Activated naive CD8-positive, alpha-beta T cell (primary cell): Measurements from ENCODE around the gene SHH.
"Not testable (repeated sequence)": the region's sequence is repeated elsewhere in the genome, so short reads cannot be mapped to it uniquely, and the experiment has no call there.

ENCODE experiments used
- H3K27ac Mint-ChIP-seq: one replicate; pipeline ENCODE4 v1.8.0; 2021; ENCODE audit warnings: mixed read lengths
- H3K27me3 Mint-ChIP-seq: one replicate; pipeline ENCODE4 v1.8.0; 2021; ENCODE audit warnings: mixed read lengths
- H3K36me3 Mint-ChIP-seq: one replicate; pipeline ENCODE4 v1.8.0; 2021; ENCODE audit warnings: mixed read lengths
- H3K4me1 Mint-ChIP-seq: one replicate; pipeline ENCODE4 v1.8.0; 2021; ENCODE audit warnings: low read depth, mixed read lengths
- H3K4me3 Mint-ChIP-seq: one replicate; pipeline ENCODE4 v1.8.0; 2021; ENCODE audit warnings: mild to moderate bottlenecking, mixed read lengths
- H3K9me3 Mint-ChIP-seq: one replicate; pipeline ENCODE4 v1.8.0; 2021; ENCODE audit warnings: low read depth, mixed read lengths

Gene SHH

GRCh38 chr7:155846936-155847335 is 34.7 kb upstream of the SHH start:
- Mint-ChIP-seq H3K27me3 (peaks cover 4% of the 10 kb centered on the region), H3K9me3 (no peaks in the 10 kb centered on the region), H3K4me1 (no peaks in the 10 kb centered on the region), H3K4me3 (no peak overlapping the region), H3K36me3 (no peaks in the 10 kb centered on the region), H3K27ac (no peak overlapping the region)

DNA sequence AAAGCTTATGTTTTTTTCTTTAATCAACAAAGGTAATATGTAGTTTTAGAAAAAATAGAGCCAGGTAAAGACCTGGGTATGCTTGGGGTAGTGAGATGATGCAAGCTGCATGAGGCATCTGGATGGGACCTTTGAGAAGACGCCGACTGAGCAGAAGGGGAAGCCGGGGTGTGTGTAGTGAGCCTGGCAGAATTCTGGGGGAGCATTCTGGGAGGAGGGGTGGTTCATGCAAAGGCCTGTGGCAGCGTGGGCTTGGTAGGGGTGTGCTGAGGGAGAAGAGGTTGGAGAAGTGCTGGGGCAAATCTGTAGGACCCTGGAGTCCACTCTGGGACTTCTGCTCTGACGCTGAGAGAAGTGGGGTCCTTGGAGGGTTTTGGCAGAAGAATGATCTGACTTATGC is 33.9 kb upstream of the SHH start:
- no peak overlapping the region for H3K4me3 Mint-ChIP-seq
- H3K27me3 Mint-ChIP-seq = peaks cover 2% of the 10 kb centered on the region
- no peaks in the 10 kb centered on the region for H3K36me3 Mint-ChIP-seq
- H3K27ac Mint-ChIP-seq = no peak overlapping the region
- H3K4me1 Mint-ChIP-seq = no peaks in the 10 kb centered on the region
- H3K9me3 Mint-ChIP-seq = no peaks in the 10 kb centered on the region

- Mint-ChIP-seq H3K9me3 (no peaks in the 10 kb centered on the region), H3K27ac (no peak overlapping the region), H3K27me3 (peaks cover 2% of the 10 kb centered on the region), H3K4me1 (no peaks in the 10 kb centered on the region), H3K4me3 (no peak overlapping the region), H3K36me3 (no peaks in the 10 kb centered on the region)
Observed at GRCh38 chr7:155845226-155845625, 33.0 kb upstream of the SHH start.

GRCh38 chr7:155844526-155844925 is 32.3 kb upstream of the SHH start:
- Mint-ChIP-seq H3K4me1 (no peaks in the 10 kb centered on the region), H3K27ac (no peak overlapping the region), H3K36me3 (no peaks in the 10 kb centered on the region), H3K4me3 (no peak overlapping the region), H3K27me3 (peaks cover 2% of the 10 kb centered on the region), H3K9me3 (no peaks in the 10 kb centered on the region)

GRCh38 chr7:155844019-155844453 is 31.8 kb upstream of the SHH start:
- Mint-ChIP-seq H3K36me3 (no peaks in the 10 kb centered on the region), H3K4me3 (no peak overlapping the region), H3K27me3 (peaks cover 2% of the 10 kb centered on the region), H3K9me3 (no peaks in the 10 kb centered on the region), H3K4me1 (no peaks in the 10 kb centered on the region), H3K27ac (no peak overlapping the region)

DNA sequence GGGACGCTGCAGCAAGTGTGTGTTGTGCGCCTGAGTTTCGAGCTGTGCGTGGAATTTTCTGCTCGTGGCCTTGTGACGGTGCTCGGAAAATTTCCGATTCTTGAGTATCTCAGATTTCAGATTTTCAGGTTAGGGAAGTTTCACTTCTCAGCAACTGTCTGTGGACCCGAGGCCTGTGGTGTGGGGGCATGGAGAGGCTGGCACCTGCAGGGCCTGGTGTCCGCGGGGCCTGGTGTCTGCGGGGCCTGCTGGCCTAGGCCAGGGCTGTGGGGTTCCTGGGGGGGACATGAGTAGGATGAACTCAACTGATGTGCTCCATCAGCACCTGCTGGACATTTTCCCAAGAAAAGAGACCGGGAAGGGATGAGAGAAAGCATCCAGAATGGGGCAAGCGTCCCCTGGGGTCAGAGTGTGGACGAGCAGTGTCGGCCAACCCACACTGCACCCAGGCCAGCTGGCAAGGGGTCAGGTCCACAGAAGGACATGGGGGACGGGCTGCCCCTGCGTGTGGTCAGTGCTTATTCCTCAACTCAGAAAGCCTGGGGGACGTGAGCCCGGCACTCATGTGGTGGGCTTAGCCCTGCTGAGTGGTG is 31.3 kb upstream of the SHH start:
- Mint-ChIP-seq H3K36me3 (no peaks in the 10 kb centered on the region), H3K4me3 (no peak overlapping the region), H3K9me3 (no peaks in the 10 kb centered on the region), H3K4me1 (no peaks in the 10 kb centered on the region), H3K27ac (no peak overlapping the region), H3K27me3 (no peaks in the 10 kb centered on the region)

GRCh38 chr7:155842496-155843265 is 30.4 kb upstream of the SHH start:
- Mint-ChIP-seq H3K4me3 (no peak overlapping the region), H3K36me3 (no peaks in the 10 kb centered on the region), H3K27ac (no peak overlapping the region), H3K9me3 (no peaks in the 10 kb centered on the region), H3K4me1 (no peaks in the 10 kb centered on the region), H3K27me3 (no peaks in the 10 kb centered on the region)

GRCh38 chr7:155840909-155841308 is 28.6 kb upstream of the SHH start:
- no peaks in the 10 kb centered on the region for H3K9me3 Mint-ChIP-seq
- no peaks in the 10 kb centered on the region for H3K4me1 Mint-ChIP-seq
- no peak overlapping the region for H3K27ac Mint-ChIP-seq
- no peaks in the 10 kb centered on the region for H3K27me3 Mint-ChIP-seq
- H3K36me3 Mint-ChIP-seq = no peaks in the 10 kb centered on the region
- no peak overlapping the region for H3K4me3 Mint-ChIP-seq

DNA sequence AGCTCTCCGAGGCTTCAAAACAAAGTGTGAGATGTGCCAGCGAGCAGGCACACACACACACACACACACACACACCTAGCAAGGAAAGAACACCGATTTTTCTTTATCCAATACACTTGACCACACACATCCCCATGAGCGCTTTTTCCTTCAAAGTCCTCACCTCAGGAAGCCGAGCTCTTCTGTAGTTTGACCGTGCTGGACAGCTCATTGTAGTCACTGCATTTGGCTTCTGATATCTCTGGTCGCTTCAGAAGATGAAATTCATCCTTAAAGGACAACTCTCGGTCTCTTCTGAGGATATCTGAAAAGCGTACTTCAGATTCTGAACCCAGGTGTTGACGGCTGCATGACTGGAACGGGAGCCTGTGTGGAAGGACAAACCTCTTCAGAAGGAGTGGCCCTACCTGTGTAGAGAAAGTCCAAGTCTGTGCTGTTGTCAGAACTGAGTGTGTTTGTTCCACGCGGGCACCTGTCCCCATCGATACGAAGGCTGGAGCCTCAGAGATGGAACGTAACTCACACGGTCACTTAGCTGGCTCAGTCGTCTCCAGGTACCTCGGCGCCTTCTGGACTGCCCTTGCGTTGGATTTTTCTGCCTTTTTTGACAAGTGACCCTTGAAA is 28.1 kb upstream of the SHH start:
- H3K27ac Mint-ChIP-seq = no peak overlapping the region
- no peaks in the 10 kb centered on the region for H3K27me3 Mint-ChIP-seq
- H3K36me3 Mint-ChIP-seq = no peaks in the 10 kb centered on the region
- no peaks in the 10 kb centered on the region for H3K9me3 Mint-ChIP-seq
- no peaks in the 10 kb centered on the region for H3K4me1 Mint-ChIP-seq
- no peak overlapping the region for H3K4me3 Mint-ChIP-seq

DNA sequence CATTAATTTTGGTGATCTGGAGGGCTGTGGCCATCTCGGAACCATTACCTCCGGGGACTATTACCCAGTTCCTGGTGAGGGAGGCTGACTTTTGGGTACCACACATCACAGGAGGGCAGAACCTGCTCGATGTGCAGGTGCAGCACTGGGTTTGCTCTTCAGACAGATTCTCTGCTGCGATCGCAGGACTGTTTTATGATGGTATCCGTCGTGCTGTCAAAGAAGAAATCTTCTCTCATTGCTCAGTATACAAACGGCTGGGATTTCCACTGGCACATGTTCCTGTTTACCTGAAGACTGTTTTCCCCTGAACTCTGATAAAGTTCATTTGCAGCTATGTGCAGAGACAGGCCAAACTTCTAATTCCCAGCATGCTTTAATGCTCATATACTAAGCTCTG is 27.2 kb upstream of the SHH start:
- no peak overlapping the region for H3K27ac Mint-ChIP-seq
- H3K4me1 Mint-ChIP-seq = no peaks in the 10 kb centered on the region
- H3K27me3 Mint-ChIP-seq = no peaks in the 10 kb centered on the region
- no peak overlapping the region for H3K4me3 Mint-ChIP-seq
- H3K9me3 Mint-ChIP-seq = no peaks in the 10 kb centered on the region
- no peaks in the 10 kb centered on the region for H3K36me3 Mint-ChIP-seq

GRCh38 chr7:155838312-155838711 is 26.0 kb upstream of the SHH start:
- not testable (repeated sequence) for H3K9me3 Mint-ChIP-seq, H3K27ac Mint-ChIP-seq, H3K4me1 Mint-ChIP-seq, H3K36me3 Mint-ChIP-seq, H3K4me3 Mint-ChIP-seq, H3K27me3 Mint-ChIP-seq

DNA sequence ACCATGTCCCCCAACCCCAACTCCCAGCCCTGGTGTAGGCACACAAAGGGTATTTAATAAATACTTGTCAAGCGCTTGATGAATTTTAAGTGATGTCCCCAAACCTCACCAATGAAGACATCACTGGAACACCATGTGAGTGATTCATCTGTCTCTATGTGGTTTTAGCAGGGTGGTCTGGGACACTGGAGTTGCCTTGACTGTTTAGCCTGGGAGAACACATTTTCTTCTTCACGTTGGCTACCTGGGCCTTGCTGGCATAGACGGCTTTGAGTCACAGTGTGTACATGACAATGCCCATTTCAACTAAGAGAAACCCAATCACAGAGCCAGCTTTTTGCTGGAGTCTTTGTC is 24.8 kb upstream of the SHH start:
- H3K4me1 Mint-ChIP-seq = no peaks in the 10 kb centered on the region
- no peaks in the 10 kb centered on the region for H3K36me3 Mint-ChIP-seq
- H3K4me3 Mint-ChIP-seq = no peak overlapping the region
- H3K27me3 Mint-ChIP-seq = no peaks in the 10 kb centered on the region
- no peaks in the 10 kb centered on the region for H3K9me3 Mint-ChIP-seq
- no peak overlapping the region for H3K27ac Mint-ChIP-seq

GRCh38 chr7:155836216-155837125 is 24.2 kb upstream of the SHH start:
- no peak overlapping the region for H3K4me3 Mint-ChIP-seq
- no peaks in the 10 kb centered on the region for H3K9me3 Mint-ChIP-seq
- no peaks in the 10 kb centered on the region for H3K27me3 Mint-ChIP-seq
- H3K36me3 Mint-ChIP-seq = no peaks in the 10 kb centered on the region
- no peaks in the 10 kb centered on the region for H3K4me1 Mint-ChIP-seq
- H3K27ac Mint-ChIP-seq = no peak overlapping the region

DNA sequence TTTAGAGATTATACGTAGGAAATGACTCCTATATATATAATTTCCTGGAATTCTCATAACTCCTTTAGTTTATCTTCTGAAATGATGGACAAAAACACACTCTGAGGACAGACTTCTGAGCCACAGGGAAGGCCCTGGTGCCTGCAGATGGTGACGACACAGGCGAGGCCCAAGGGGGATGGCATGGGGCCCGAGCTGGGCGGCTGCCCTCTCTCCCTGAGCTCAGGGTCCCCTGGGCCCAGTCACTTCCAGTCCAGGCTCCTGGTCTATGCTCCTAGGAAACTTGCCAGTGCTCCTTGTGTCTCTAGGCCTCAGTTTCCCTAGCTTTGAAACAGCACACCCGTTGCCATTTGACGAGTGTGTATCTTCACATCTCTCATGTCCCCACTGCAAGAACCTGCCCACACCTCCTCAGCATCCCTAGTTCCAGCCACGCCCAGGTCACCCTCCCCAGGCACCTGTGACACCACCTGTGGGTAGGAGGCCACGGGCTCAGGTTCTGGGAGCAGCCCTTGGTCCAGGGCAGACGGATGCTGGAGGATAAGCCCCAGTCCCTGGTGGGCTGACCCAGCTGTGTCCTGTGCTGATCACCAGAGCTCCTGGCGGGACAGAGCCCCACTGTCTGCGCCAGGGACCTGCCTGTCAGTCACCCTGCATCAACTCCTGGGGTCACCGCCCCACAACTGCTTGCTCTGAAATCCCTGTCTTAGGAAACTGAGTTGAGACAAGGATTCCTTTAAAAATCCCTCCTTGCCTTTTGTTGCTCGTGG is 23.4 kb upstream of the SHH start:
- H3K36me3 Mint-ChIP-seq = no peaks in the 10 kb centered on the region

More for the DNA sequence above, 23.4 kb upstream of the SHH start:
- no peaks in the 10 kb centered on the region for H3K27me3 Mint-ChIP-seq
- no peaks in the 10 kb centered on the region for H3K9me3 Mint-ChIP-seq
- no peak overlapping the region for H3K4me3 Mint-ChIP-seq
- H3K27ac Mint-ChIP-seq = no peak overlapping the region
- H3K4me1 Mint-ChIP-seq = no peaks in the 10 kb centered on the region
